ENCODE data around the gene RAB9A.

Gene RAB9A

GRCh38 chrX:13748486-13748885, 59.6 kb downstream of the RAB9A start:
- DNase-seq (ENCODE audit: low spot score), result no peak

GRCh38 chrX:13750204-13750603, 61.3 kb downstream of the RAB9A start:
- DNase-seq (ENCODE audit: low spot score), result no peak

DNA sequence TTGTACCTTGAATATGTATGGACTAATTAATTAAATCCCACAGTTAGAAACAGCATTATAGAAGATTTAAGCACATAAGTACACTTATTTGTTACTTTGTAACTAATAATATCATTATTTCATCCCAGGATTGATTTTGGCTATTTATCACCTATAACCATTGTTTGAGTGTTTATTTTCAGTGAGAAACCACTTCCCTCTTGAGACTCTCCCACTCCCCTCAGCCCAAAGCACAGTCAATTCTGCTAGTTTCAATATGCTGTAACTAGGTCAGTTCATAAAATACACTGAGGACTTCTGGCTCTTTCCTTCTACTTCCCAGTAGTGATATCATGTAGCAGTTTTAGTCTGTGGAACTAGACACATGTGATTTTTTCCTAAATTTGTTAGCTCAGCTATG, 61.9 kb downstream of the RAB9A start:
- no peak for DNase-seq (ENCODE audit: low spot score)

DNA sequence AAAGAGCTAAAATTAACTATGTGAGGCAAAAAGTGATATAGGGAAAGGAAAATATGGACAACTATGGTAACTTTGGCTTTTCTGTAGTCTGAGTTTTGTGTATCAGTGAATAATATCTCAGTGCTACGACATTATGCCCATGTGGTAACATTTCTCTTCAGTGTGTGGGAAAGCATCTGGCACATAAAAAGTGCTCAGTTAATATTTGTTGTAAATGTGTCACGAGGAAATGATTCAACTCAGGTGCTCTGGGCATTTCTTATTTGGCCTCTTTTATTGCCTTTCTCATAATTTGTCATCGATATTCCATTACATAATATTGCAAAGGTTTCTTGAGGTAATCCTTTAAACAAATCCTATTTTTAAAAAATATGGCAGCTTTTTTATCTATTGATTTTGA, 63.2 kb downstream of the RAB9A start:
- DNase-seq (ENCODE audit: low spot score), result no peak

GRCh38 chrX:13752646-13753045, 63.7 kb downstream of the RAB9A start:
- no peak for DNase-seq (ENCODE audit: low spot score)

DNA sequence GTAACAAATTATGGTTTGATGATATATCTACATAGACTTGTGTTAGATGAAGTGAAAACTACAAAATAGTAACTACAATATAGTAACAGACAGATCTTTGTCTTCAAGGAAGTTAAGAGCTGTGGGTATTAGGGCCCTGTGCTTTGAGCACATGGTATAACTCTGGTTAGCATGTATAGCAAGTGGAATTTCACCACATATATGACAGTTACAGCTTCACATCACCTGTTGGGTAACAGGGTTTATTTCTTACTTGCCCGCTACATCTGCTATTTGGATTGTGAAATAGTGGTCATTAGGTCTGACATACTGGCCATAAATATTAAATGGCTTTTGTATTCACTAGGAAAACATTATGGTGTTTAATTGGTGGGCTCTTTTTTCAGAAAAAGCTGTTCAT, 65.8 kb downstream of the RAB9A start:
- no peak for DNase-seq (ENCODE audit: low spot score)

- no peak for DNase-seq (ENCODE audit: low spot score)
Measured at GRCh38 chrX:13755254-13755653, 66.3 kb downstream of the RAB9A start.

- DNase-seq (ENCODE audit: low spot score), result no peak
Measured at GRCh38 chrX:13756381-13756780, 67.5 kb downstream of the RAB9A start.

DNA sequence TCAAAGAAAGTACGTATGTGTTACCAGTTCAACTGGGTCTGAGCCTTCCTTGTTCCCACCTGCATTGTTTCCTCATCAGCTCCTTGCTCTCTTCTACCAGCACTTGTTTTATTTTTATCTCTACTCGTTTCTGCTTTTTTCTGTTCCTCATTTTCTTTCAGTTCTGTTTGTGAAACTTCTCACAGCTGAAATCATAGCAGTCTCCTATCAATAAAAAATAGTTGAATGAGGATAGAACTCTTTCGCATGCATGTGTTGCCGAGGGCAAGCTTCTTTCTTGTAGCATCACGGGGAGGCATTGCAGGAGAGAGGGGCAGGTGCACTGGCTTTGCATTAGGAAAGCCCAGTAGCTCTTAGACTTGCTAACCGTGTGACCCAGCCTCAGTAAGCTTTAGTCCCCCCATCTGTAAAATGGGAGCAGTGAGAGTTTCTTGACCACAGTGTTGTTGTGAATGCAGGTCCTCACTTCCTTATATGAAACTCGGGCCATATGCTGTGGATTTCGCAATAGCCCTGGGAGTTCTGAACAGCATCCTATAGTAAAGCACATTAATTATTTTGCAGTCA, 70.3 kb downstream of the RAB9A start:
- no peak for DNase-seq (ENCODE audit: low spot score)
